Skeletal muscle cell (primary cell): ENCODE results near the gene SYNJ1.
"Not testable (repeated sequence)": the region's sequence is repeated elsewhere in the genome, so short reads cannot be mapped to it uniquely, and the experiment has no call there.

Experiments used
- DNase-seq: peaks from one replicate; pipeline ENCODE4 v3.0.0-alpha.2; 2010; ENCODE audit warnings: low read depth
- H3K4me3 ChIP-seq: 2 replicates; pipeline ENCODE4 v1.5.1; 2011; ENCODE audit warnings: low read depth, mild to moderate bottlenecking, control low read depth, low read length, moderate library complexity

Gene SYNJ1, protein sequence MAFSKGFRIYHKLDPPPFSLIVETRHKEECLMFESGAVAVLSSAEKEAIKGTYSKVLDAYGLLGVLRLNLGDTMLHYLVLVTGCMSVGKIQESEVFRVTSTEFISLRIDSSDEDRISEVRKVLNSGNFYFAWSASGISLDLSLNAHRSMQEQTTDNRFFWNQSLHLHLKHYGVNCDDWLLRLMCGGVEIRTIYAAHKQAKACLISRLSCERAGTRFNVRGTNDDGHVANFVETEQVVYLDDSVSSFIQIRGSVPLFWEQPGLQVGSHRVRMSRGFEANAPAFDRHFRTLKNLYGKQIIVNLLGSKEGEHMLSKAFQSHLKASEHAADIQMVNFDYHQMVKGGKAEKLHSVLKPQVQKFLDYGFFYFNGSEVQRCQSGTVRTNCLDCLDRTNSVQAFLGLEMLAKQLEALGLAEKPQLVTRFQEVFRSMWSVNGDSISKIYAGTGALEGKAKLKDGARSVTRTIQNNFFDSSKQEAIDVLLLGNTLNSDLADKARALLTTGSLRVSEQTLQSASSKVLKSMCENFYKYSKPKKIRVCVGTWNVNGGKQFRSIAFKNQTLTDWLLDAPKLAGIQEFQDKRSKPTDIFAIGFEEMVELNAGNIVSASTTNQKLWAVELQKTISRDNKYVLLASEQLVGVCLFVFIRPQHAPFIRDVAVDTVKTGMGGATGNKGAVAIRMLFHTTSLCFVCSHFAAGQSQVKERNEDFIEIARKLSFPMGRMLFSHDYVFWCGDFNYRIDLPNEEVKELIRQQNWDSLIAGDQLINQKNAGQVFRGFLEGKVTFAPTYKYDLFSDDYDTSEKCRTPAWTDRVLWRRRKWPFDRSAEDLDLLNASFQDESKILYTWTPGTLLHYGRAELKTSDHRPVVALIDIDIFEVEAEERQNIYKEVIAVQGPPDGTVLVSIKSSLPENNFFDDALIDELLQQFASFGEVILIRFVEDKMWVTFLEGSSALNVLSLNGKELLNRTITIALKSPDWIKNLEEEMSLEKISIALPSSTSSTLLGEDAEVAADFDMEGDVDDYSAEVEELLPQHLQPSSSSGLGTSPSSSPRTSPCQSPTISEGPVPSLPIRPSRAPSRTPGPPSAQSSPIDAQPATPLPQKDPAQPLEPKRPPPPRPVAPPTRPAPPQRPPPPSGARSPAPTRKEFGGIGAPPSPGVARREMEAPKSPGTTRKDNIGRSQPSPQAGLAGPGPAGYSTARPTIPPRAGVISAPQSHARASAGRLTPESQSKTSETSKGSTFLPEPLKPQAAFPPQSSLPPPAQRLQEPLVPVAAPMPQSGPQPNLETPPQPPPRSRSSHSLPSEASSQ (N-terminal part only)

DNA sequence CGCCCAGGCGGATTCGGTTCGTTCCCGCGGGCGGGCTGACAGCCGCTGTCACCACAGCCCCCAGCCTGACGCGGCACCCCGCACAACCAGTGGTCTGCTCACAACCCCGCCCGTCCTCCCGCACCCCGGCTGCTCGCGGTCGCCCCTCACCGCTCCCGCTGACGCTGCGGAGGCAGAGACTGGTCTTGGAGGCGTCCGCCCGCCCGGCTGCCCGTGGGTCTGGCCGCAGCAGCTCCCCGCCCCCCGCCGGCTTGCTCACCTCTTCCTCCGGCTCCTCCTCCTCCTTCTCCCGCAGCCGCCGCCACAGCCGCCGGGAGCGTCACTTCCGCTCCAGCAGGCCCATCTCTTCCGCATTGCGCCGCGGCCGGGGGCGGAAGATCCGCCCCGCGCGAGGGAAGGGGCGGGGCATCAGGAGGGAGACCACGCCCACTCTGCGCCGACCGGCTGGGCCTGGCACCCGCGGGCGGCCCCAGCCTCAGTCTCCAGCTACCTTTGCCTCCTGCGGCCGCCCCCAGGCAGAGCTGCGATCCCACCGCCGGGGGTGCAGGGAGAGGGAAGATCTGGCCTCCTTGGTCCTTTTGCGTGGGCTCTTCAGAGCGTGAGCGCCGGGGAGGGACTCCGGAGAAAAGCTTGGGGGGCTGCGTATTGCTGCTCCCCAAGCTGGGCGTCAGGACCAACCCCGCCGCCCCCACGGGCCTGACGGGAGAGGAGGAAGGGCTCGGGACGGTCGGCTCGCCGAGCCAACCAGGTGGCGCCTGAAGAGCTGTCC lies at the start of gene SYNJ1:
Gene SYNJ1, minus strand, starts transcription at position 327 of the 769 bp plus-strand sequence. CDS start 1,118 bp downstream, outside the sequence.
- peak; percentile 80 for DNase-seq
- peak within 1 kb of the TSS; percentile 69 for H3K4me3 ChIP-seq

DNA sequence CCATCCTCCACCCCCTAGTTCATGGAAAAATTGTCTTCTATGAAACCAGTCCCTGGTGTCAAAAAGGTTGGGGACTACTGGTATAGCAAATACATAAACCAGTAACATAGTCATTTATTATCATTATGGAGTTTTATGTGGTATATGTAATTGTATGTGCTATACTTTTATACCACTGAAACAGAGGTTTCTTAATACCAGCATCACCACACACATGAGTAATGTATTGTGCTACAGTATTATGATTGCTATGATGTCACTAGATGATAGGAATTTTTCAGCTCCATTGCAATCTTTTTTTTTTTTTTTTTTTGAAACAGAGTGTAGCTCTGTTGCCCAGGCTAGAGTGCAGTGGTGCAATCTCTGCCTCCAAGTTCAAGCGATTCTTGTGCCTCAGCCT lies 49.5 kb upstream of the SYNJ1 start:
- DNase-seq = no peak
- no peak overlapping the region for H3K4me3 ChIP-seq

DNA sequence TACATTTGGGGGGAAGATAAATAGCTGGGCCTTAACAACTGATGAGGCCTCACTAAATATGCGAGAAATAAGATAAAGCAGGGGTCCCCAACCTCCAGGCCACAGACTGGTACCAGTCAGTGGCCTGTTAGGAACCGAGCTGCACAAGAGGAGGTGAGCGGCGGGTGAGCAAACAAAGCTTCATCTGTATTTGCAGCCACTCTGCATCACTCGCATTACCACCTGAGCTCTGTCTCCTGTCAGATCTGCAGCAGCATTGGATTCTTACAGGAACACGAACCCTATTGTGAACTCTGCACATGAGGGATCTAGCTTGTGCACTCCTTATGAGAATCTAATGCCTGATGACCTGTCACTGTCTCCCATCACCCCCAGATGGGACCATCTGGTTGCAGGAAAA lies 48.9 kb upstream of the SYNJ1 start:
- DNase-seq = no peak
- no peak overlapping the region for H3K4me3 ChIP-seq

DNA sequence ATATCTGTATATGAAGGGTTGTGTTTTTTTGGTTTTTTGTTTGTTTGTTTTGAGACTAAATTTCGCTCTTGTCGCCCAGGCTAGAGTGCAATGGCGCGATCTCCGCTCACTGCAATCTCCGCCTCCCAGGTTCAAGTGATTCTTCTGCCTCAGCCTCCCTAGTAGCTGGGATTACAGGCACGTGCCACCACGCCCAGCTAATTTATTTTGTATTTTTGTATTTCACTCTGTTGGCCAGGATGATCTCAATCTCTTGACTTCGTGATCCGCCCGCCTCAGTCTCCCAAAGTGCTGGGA lies 45.2 kb upstream of the SYNJ1 start:
- DNase-seq, H3K4me3 ChIP-seq: not testable (repeated sequence)

DNA sequence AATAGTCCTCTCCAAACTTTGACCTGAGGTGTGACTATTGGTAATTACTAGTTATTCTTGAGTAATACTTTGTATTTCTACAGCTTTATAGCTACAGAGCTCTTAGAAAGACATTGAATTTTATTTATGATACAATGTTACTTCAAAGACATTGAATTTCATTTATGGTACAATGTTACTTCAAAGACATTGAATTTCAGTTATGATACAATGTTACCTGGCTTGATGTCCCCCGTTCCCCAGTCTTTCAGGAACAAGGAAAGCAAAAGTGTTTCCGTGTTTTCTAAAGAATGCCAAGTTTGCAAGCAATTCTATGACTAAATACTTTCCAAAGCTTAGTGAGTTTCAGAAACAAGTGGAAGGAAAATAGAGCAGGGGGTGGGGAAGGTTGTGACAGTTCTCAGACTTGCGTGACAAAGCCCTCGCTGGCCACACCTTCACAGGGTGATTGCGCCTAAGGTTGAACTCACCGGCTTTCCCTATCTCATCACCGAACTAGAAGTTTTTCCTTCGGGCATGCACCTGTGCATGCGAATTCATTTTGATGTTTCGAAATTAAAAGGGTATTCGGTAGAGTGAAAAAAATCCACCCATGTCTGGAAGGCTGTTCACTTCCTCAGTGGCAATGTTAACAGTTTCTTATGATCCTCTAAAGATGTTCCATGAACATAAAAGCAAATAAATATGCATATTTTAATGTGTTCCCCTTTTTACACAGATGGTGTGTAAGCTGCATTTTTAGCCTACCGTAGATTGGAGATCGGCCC lies 44.7 kb upstream of the SYNJ1 start:
- peak overlapping the region; percentile 93 for H3K4me3 ChIP-seq
- no peak for DNase-seq

DNA sequence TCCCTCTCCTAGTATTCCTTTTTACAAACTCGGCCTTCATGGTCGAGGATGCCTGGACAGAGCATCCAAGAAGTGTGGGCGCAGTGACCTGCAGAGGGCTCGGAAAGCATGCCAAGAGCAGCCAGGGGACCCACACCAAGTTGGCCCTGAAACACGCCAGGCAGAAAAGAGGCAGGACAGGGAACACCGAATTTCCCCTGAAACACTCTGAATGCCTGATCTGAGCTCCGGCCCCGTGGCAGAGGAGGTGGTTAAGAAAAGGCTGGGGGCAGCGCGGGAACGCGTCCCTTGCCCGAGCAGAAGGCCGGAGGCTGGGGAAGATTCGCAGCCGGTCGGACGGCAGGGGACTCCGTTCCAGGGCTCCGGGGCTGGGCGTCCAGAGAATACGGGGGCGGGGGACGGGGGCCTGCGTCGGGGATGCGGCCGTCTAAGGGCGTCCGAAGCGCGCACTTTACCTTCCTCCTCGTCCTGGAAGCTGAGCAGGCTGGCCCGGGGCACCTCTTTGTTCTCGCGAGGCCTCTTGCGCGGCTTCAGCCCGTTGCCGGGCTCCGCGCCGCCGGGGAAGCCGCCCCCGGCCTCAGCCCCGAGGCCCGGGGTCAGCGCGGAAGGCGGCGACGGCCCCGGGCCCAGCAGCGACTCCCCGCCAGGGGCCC lies 43.2 kb upstream of the SYNJ1 start:
- H3K4me3 ChIP-seq = peak overlapping the region; percentile 93
- DNase-seq = peak; percentile 11

DNA sequence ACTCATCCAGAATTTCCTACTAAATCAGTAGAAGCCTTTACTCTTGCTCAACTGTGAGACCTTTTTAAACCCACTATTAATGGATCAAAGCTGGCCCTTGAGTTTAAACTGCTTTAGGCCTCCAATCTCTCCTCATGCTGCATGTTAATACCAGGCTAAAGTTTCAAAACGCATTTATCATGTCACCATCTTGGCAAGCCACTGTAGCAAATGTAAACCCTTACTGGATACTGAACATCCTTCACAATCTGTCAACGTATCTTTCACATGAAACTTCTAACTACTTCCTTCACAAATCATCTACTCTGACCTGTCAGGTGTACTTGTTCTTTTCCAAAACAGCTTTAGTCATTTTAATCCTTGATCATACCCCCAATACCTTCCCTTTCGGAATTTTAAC lies 40.7 kb upstream of the SYNJ1 start:
- DNase-seq = no peak
- H3K4me3 ChIP-seq = no peak overlapping the region

DNA sequence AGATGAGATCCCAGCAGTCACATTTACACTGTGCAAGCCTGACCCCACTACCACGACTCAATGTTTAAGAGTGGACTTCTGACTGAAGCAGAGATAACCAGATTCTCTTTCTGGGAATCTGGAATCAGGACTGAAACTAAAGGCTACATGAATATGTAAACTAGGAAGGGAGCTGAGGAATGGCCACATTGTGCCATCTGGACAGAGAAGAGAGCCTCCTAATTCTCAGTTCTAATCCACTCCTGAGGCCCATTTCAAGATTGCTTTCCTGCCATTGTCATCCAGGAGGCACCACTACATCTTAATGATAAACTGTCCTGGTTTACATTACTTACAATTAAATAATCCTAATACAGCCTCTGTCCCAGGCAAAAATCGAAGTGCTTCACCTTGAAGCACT lies 37.2 kb upstream of the SYNJ1 start:
- no peak for DNase-seq
- H3K4me3 ChIP-seq = no peak overlapping the region

DNA sequence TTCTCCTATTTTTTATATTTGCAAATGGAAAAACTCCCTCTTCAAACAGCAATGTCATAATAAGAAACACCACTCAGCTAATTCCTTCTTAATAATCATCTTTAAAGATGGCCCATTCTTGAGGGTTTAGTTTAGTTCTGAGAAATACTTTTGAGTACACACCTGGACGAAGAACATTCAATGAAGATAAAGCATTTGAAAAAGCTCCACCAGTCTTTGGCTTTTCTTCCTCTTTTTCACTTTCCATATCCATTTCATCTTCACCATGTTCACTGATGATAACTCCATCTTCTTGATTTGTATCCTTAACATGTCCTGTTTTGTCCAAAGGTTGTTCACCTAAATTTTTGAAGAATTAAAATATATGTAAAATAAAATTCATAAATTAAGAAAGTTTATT lies 36.4 kb upstream of the SYNJ1 start:
- no peak overlapping the region for H3K4me3 ChIP-seq
- no peak for DNase-seq

DNA sequence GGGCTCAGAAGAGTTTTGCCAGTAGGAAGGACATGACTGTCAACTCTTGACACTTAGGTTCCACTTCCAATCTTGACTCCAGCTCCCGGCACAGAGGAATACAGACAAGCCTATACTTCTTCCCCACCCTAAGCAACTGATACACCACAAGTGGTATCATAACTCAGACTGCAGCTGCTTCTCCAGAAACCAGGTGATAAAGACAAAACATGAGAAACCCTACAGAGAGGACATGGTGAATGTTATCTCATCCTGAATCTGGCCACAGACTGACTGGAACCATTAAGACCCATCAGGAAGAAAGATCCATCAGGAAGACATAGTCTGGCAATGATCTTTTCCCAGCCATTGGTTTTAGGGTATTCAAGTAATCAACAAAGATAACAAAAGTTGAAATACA lies 30.0 kb upstream of the SYNJ1 start:
- no peak overlapping the region for H3K4me3 ChIP-seq
- DNase-seq = no peak

DNA sequence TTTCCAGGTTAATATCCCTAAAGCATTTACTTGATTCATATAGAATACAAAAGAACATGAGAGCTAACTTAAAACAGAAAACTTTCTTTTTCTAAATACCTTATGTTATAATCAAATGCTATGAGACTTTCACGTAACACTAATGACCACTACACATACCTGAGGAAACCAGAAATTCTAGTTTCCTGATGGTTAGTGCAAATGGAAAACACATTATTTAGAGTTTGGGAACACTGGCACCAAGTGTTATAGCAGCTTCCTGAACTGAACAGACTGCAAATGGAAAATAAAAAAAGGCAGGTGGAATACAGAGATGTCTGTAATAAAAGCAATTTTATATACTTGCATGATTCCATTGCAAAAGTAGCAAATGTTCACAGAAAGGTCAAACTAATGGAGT lies 28.3 kb upstream of the SYNJ1 start:
- H3K4me3 ChIP-seq = no peak overlapping the region
- DNase-seq = no peak

DNA sequence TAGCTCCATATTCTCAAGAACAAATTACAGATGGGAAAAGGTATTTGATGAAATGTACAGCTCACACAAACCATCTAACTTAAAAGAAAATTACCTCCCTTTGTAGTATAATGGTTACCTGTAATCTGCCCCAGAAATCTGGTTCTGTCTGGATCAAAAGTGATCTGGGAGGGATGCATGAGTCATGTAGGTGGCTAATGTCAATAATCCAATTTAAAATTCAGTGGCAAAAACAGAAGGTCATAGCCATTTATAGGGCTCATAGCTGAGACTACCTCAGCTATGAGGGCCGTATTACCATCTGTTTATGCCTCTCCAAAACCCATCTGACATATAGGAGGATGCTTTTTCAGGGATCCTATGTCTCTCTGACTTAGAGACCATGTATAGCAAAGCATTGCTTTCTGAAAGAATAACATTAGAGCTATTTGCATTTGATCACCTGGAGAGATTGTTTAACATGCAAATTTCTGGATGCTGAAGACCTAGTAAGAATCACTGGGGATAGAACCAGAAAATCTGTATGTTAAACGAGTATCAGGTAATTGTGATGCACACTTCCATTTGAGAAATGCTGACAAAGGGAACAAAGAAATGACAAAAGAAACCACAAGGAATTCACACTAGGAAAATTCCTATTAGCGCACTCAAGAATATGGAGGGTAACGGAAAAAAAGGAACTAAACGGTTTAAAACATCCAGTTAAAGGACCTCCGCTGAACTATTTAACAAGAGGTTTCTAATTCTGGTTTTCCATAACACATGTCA lies 26.2 kb upstream of the SYNJ1 start:
- no peak for DNase-seq

DNA sequence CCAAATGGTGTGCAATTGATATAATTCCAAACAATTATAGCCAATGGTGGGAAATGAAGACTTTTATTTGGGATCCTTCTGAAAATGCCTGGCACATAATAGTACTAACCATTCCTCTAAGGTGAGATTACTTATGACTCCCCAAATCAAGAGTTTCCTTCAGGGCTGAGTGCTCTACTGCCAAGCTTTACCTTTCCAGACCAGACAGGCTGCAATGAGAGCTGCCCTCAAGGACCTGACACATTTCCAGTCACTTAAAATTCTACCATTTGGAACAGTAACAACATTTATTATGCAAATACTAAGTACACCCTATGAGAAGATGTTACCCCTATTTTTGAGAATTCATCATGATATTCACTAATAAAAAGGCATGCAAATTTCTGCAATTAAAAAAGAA lies 22.6 kb upstream of the SYNJ1 start:
- no peak overlapping the region for H3K4me3 ChIP-seq
- no peak for DNase-seq

More for the DNA sequence above, 26.2 kb upstream of the SYNJ1 start:
- no peak overlapping the region for H3K4me3 ChIP-seq

DNA sequence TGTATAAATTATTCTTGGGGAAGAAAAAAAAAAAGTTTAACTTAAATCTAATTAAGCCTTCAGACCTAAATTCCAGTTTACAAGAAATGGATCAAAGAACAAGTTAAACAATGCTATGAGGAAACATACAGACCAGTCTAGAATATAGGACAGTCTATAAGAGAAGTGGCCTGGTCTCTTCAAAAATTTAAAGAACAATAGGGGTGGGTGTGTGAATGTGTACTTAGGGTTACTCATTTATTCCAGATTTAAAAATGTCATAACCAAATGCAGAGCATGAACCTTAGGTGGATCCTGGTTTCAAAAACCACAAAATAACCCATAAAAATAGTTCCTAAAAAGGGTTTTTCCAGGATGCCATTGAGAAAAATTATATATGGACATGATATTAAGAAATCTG lies 21.8 kb upstream of the SYNJ1 start:
- H3K4me3 ChIP-seq = no peak overlapping the region
- no peak for DNase-seq

DNA sequence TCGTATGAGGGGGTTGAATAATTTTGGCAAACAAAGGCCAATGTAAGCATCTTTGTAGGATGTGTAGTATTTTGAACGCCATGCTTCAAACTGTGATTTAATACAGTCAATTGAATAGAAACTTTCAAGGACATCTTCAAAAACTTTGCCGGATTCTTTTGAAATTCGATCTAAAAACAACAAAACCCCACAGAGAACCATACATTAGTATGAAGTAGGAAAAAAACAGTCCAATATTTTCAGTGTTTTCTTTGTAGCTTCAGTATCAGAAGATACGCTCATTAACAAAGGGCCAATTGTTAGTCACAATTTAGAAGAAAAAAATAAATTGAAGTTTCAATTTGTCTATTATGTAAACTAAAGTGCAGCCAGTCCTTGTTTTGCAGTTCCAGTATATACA lies 20.7 kb upstream of the SYNJ1 start:
- no peak for DNase-seq
- H3K4me3 ChIP-seq = no peak overlapping the region

DNA sequence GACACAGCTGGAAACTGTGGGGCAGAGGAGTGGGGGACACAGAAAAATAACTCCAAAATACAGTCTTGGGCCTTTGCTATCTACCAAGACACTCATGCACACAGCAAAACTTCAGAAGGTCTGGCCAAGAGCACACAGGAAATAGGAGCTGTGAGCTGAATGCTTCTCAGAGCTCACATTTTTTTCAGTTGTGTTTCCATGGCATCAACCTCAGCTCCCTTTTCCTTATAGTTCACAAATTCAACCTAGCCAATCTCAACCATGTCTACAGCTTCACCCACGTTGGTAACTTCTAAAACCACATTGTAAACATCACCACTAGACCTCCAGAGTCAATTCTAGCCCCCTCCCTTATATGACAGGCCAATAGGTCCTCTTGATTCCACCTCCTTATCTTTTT lies 19.6 kb upstream of the SYNJ1 start:
- no peak overlapping the region for H3K4me3 ChIP-seq
- no peak for DNase-seq

DNA sequence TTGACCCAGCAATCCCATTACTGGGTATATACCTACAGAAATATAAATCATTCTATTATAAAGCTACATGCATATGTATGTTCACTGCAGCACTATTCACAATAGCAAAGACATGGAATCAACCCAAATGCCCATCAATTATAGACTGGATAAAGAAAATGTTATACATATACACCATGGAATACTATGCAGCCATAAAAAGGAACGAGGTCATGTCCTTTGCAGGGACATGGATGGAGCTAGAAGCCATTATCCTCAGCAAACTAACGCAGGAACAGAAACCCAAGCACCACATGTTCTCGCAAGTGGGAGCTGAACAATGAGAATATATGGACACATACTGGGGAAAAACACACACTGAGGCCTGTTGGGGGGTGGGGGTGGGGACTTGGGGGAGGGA lies 18.9 kb upstream of the SYNJ1 start:
- not testable (repeated sequence) for H3K4me3 ChIP-seq, DNase-seq
